CD4-positive, alpha-beta memory T cell (primary cell): ENCODE measurements around the gene CCDC93. TPM values are rescaled to one million over a fixed set of nuclear protein-coding genes. Genes with fewer than 3 reads are reported as not detected.

Experiments
- CTCF ChIA-PET: fragments of 350-600 bp; sonication (Branson Sonifier 250); formaldehyde crosslinking; loops from one replicate; lab custom pipeline; 2021; ENCODE audit warnings: inconsistent platforms; ENCODE audit not compliant: partially characterized antibody; lab: Charles Lee
- POLR2A ChIA-PET: fragments of 350-600 bp; sonication (Branson Sonifier 250); formaldehyde crosslinking; loops from one replicate; lab custom pipeline; 2021; ENCODE audit not compliant: partially characterized antibody; lab: Charles Lee
- DNase-seq, 5 donors: peaks; one replicate each; pipeline versions ENCODE4 v3.0.0 to v3.0.0-alpha.2; 2020 to 2022; ENCODE audit warnings: mixed read lengths in 1 of 5
- H3K27ac ChIP-seq: one replicate; pipeline ENCODE4 v1.7.0; 2013; ENCODE audit warnings: low read depth, low read length
- H3K27me3 ChIP-seq: 2 replicates; pipeline ENCODE4 v1.7.0; 2013; ENCODE audit warnings: mild to moderate bottlenecking, low read length, moderate library complexity; ENCODE audit not compliant: insufficient read depth
- H3K36me3 ChIP-seq: 2 replicates; pipeline ENCODE4 v1.7.0; 2013; ENCODE audit warnings: mild to moderate bottlenecking, low read length, moderate library complexity; ENCODE audit not compliant: insufficient read depth
- H3K4me1 ChIP-seq: 2 replicates; pipeline ENCODE4 v1.7.0; 2013; ENCODE audit warnings: mild to moderate bottlenecking, low read length, moderate library complexity; ENCODE audit not compliant: insufficient read depth
- H3K4me3 ChIP-seq, 2 donors: one replicate each; pipeline ENCODE4 v1.7.0; 2013; ENCODE audit warnings: low read length in 2 of 2, mild to moderate bottlenecking in 1 of 2
- H3K9me3 ChIP-seq, 2 donors: one replicate each; pipeline ENCODE4 v1.7.0; 2013; ENCODE audit warnings: low read length in 2 of 2, control low read depth in 1 of 2; ENCODE audit not compliant: control insufficient read depth in 1 of 2
- H3K27ac Mint-ChIP-seq, 7 donors: one replicate each; pipeline ENCODE4 v1.8.0; 2020 to 2021; ENCODE audit warnings: mixed read lengths in 7 of 7, mild to moderate bottlenecking in 6 of 7, inconsistent platforms in 3 of 7, moderate library complexity in 3 of 7
- H3K27me3 Mint-ChIP-seq, 2 donors: one replicate each; pipeline ENCODE4 v1.8.0; 2020 to 2021; ENCODE audit warnings: mixed read lengths in 2 of 2
- H3K36me3 Mint-ChIP-seq, 2 donors: one replicate each; pipeline ENCODE4 v1.8.0; 2020 to 2021; ENCODE audit warnings: mixed read lengths in 2 of 2, inconsistent platforms in 1 of 2, mild to moderate bottlenecking in 1 of 2
- H3K4me1 Mint-ChIP-seq, 4 donors: one replicate each; pipeline ENCODE4 v1.8.0; 2020 to 2021; ENCODE audit warnings: mixed read lengths in 4 of 4, mild to moderate bottlenecking in 1 of 4
- H3K4me3 Mint-ChIP-seq, 8 donors: one replicate each; pipeline ENCODE4 v1.8.0; 2020 to 2021; ENCODE audit warnings: mixed read lengths in 8 of 8, mild to moderate bottlenecking in 7 of 8, moderate library complexity in 6 of 8, inconsistent platforms in 3 of 8
- H3K9me3 Mint-ChIP-seq, 8 donors: one replicate each; pipeline ENCODE4 v1.8.0; 2020 to 2021; ENCODE audit warnings: mixed read lengths in 8 of 8, mild to moderate bottlenecking in 5 of 8, inconsistent platforms in 3 of 8, moderate library complexity in 1 of 8
- intact Hi-C: fragments of 100-400 bp; cut with micrococcal nuclease; formaldehyde crosslinking; loops from one replicate; pipeline ENCODE4 v1.15.1; 2023
- polyA plus RNA-seq, 2 donors: library from polyadenylated mRNA; unstranded; fragments of 300-500 nt; fragmentation: Illumina TruSeq; gene quantifications; one replicate each; pipeline ENCODE4 v1.2.3, GENCODE V29; 2021
- total RNA-seq, 2 experiments: library from RNA; stranded (reverse); gene quantifications; one replicate each; pipeline ENCODE4 v1.2.3, GENCODE V29; 2021

CCDC93 gene
- total and polyA plus RNA-seq, 4 experiments from 2014 or later = 3.2 to 73.3 (median 40.5) TPM

DNA sequence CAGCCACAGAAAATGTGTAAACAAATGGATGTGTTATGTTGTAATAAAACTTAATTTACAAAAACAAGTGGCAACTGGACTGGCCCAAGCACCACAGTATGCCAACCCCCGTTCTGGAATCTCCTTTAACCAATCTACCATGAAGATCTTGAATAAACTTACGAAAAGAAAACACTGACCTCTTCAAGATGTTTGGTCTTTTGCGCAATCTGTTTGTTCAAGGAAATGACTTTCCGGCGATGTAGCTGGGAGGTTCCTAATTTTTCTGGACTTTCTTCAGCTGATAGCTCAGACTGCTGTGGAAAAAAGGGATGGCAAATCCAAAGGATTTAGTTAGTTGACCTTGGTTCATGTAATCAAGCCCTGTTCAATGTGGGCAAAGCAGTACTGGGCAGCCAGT lies 55.7 kb downstream of the CCDC93 start:
- peak overlapping the region in 2 of 7 donors; percentile 17 for H3K27ac Mint-ChIP-seq
- intact Hi-C loops = no loop called here
- H3K27me3 Mint-ChIP-seq = no peaks in the 10 kb centered on the region
- peaks cover 0 to 5% (median under 1%) of the 10 kb centered on the region in 4 donors for H3K4me1 Mint-ChIP-seq
- H3K9me3 ChIP-seq = no peaks in the 10 kb centered on the region
- peaks cover 38% of the 10 kb centered on the region for H3K36me3 ChIP-seq
- no peak for DNase-seq
- H3K27me3 ChIP-seq = no peaks in the 10 kb centered on the region
- H3K27ac ChIP-seq = no peak overlapping the region
- H3K4me3 ChIP-seq = no peak overlapping the region
- H3K9me3 Mint-ChIP-seq = no peaks in the 10 kb centered on the region
- CTCF ChIA-PET = interaction anchor here (6.8 kb wide), 1 partner anchor 45 kb away, joined by 33 read pairs; no protein-coding TSS in a partner anchor
- no peak overlapping the region for H3K4me3 Mint-ChIP-seq
- POLR2A ChIA-PET = no interaction called here
- H3K4me1 ChIP-seq = no peaks in the 10 kb centered on the region
- peaks cover 66 to 87% of the 10 kb centered on the region in 2 donors for H3K36me3 Mint-ChIP-seq

DNA sequence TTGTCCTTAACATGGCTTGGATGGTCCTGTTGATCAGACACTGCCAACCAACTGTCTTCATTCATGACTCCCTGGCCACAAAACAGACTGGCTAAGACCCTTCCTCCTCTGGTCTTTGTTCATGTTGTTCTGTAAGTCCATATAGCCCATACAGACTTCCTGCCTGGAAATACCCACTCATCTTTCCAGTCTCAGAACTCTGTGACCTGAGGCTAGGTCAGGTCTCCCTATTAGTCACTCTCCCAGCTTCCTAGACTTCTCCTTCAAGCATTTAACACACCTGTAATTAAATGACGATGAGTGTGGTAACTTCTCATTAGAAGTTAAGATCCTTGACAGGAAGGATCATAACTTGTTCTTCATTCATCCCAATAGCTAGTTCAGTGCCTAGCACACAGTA lies 56.3 kb downstream of the CCDC93 start:
- CTCF ChIA-PET = interaction anchor here (1.1 to 6.8 kb wide), 2 partner anchors 46 to 89 kb away, joined by 3 to 33 read pairs; no protein-coding TSS in a partner anchor
- peaks cover 0 to 2% (median under 1%) of the 10 kb centered on the region in 4 donors for H3K4me1 Mint-ChIP-seq
- Histone ChIP-seq H3K9me3 (no peaks in the 10 kb centered on the region), H3K27ac (no peak overlapping the region), H3K27me3 (no peaks in the 10 kb centered on the region), H3K4me1 (no peaks in the 10 kb centered on the region), H3K4me3 (no peak overlapping the region), H3K36me3 (peaks cover 44% of the 10 kb centered on the region)
- intact Hi-C loops = no loop called here
- POLR2A ChIA-PET = no interaction called here
- H3K27me3 Mint-ChIP-seq = no peaks in the 10 kb centered on the region
- H3K27ac Mint-ChIP-seq = peak overlapping the region in 1 of 7 donors; percentile 18
- no peak for DNase-seq
- no peak overlapping the region for H3K4me3 Mint-ChIP-seq
- H3K9me3 Mint-ChIP-seq = no peaks in the 10 kb centered on the region
- peaks cover 64 to 90% of the 10 kb centered on the region in 2 donors for H3K36me3 Mint-ChIP-seq

DNA sequence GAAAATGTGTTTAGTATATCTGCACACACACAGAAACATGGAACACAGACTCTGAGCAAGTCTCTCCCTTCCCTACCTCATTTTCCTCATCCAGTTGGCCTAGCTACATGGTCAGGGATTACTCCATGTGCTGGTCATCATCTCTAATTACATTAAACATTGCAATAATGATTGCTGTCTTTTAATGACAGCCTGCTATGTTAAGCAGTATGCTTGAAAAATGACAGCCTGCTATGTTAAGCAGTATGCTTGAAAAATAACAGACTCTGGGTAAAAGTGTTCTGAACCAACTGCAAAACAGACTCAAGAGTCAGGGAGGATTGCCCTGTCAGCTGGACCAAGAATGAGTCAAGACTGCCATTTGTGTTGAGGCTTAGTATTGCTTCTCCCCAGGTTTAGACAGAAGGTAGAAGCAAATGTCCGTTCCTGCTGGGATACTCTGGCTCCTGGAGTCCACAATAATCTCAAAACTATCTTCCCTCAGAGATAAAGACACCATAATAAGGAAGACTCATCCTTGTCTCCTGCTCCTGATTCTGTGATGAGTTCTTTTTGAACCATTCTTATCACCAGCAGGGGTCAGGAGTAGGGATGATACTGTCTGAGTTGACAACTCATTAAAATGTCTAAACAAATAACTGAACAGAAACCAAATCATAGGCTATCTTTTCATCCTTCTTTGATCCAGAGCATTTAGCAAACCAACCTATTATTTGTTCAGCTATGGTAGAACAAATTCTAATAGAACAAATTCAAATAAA lies 57.7 kb downstream of the CCDC93 start:
- intact Hi-C loops = no loop called here
- Histone ChIP-seq H3K27me3 (no peaks in the 10 kb centered on the region), H3K36me3 (peaks cover 54% of the 10 kb centered on the region), H3K4me1 (no peaks in the 10 kb centered on the region), H3K4me3 (no peak overlapping the region), H3K9me3 (no peaks in the 10 kb centered on the region), H3K27ac (no peak overlapping the region)
- ChIA-PET CTCF (interaction anchor here (0.6 to 6.8 kb wide), 3 partner anchors 47 to 499 kb away, joined by 3 to 33 read pairs (median 3); no protein-coding TSS in a partner anchor), POLR2A (no interaction called here)
- Mint-ChIP-seq H3K4me1 (peaks cover 0 to 2% (median under 1%) of the 10 kb centered on the region in 4 donors), H3K9me3 (no peaks in the 10 kb centered on the region), H3K4me3 (no peak overlapping the region), H3K27me3 (no peaks in the 10 kb centered on the region), H3K36me3 (peaks cover 73 to 95% of the 10 kb centered on the region in 2 donors), H3K27ac (peak overlapping the region in 2 of 7 donors; percentile 7 to 43)
- no peak for DNase-seq

DNA sequence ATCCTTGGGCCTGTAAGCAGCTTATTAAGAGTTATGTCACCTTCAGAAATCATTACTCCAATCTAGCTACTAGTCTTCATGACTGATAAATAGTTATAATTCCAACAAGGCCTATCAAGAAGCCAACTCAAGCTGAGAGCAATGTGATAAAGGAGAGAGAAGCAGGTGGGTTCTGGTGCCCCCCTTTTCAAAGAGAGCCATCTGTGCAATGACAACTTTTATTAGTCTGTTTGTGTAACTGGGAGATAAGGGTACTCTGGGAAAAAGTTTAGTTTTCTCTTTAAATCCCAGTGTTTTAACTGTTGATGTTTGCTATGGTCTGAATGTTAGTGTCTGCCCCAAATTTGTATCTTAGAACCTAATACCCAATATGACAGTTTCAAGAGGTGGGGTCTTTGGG lies 60.6 kb downstream of the CCDC93 start:
- POLR2A ChIA-PET = no interaction called here

DNA sequence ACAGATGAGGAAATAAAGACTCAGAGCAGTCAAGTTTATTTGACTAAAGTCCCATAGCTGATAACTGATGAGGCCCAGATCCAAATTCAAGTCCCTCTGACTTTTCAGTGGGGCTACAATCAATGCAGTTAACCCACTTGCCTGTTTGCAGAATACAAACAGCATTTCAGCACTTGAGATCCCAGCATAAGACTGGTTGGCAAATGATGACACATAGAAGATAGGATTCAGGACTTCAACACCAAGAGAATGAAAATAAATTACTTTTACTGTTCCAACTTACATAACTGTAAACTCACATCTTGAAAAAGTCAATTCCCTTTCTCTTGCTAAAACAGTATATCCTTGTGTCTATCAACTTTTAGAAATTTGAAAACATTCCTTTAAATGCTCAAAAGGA lies 61.2 kb downstream of the CCDC93 start:
- H3K4me3 Mint-ChIP-seq = no peak overlapping the region
- peaks cover 67% of the 10 kb centered on the region for H3K36me3 ChIP-seq
- peaks cover 0 to 2% (median under 1%) of the 10 kb centered on the region in 4 donors for H3K4me1 Mint-ChIP-seq
- no peaks in the 10 kb centered on the region for H3K4me1 ChIP-seq
- POLR2A ChIA-PET = no interaction called here
- H3K36me3 Mint-ChIP-seq = peaks cover 71 to 95% of the 10 kb centered on the region in 2 donors
- H3K27me3 ChIP-seq = no peaks in the 10 kb centered on the region
- no peaks in the 10 kb centered on the region for H3K9me3 Mint-ChIP-seq
- CTCF ChIA-PET = interaction anchor here (1.4 to 4.2 kb wide), 2 partner anchors 11 to 51 kb away, joined by 3 to 14 read pairs; no protein-coding TSS in a partner anchor
- no peaks in the 10 kb centered on the region for H3K27me3 Mint-ChIP-seq
- intact Hi-C loops = no loop called here
- DNase-seq = no peak
- no peak overlapping the region for H3K27ac ChIP-seq
- H3K27ac Mint-ChIP-seq = no peak overlapping the region
- no peak overlapping the region for H3K4me3 ChIP-seq
- no peaks in the 10 kb centered on the region for H3K9me3 ChIP-seq

More for the DNA sequence above, 60.6 kb downstream of the CCDC93 start:
- Mint-ChIP-seq H3K27ac (peak overlapping the region in 1 of 7 donors; percentile 12), H3K27me3 (no peaks in the 10 kb centered on the region), H3K9me3 (no peaks in the 10 kb centered on the region), H3K4me1 (peaks cover 0 to 2% (median under 1%) of the 10 kb centered on the region in 4 donors), H3K4me3 (no peak overlapping the region), H3K36me3 (peaks cover 71 to 95% of the 10 kb centered on the region in 2 donors)
- no peaks in the 10 kb centered on the region for H3K27me3 ChIP-seq
- no peak for DNase-seq
- H3K4me3 ChIP-seq = no peak overlapping the region
- CTCF ChIA-PET = interaction anchor here (1.4 to 4.2 kb wide), 2 partner anchors 11 to 50 kb away, joined by 3 to 14 read pairs; no protein-coding TSS in a partner anchor
- H3K4me1 ChIP-seq = no peaks in the 10 kb centered on the region
- no peaks in the 10 kb centered on the region for H3K9me3 ChIP-seq
- peaks cover 68% of the 10 kb centered on the region for H3K36me3 ChIP-seq
- no peak overlapping the region for H3K27ac ChIP-seq
- intact Hi-C loops = no loop called here

DNA sequence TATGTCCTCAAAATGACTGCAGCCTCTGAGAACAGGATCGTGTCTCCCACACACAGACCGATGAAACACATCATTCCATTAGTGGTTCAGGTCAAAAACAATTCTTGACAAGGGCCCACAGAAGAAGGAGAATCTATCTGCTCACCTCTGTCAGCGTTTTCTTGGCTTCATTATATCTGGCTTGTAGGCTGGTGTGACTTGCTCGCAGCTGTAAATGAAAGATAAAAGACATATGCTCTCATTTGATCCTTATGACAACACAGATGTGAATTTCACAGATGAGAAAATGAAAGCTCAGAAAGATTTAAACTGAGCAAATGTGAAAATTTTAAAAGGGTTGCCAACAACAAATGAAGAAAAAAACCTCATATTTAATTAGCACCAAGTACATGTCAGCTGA lies 61.6 kb downstream of the CCDC93 start:
- Mint-ChIP-seq H3K4me3 (no peak overlapping the region), H3K36me3 (peaks cover 68 to 94% of the 10 kb centered on the region in 2 donors), H3K4me1 (peaks cover 0 to 2% (median under 1%) of the 10 kb centered on the region in 4 donors), H3K27me3 (no peaks in the 10 kb centered on the region), H3K9me3 (no peaks in the 10 kb centered on the region), H3K27ac (peak overlapping the region in 2 of 7 donors; percentile 23 to 52)
- Histone ChIP-seq H3K27me3 (no peaks in the 10 kb centered on the region), H3K36me3 (peaks cover 63% of the 10 kb centered on the region), H3K4me3 (no peak overlapping the region), H3K27ac (no peak overlapping the region), H3K9me3 (no peaks in the 10 kb centered on the region), H3K4me1 (no peaks in the 10 kb centered on the region)
- ChIA-PET CTCF (interaction anchor here (1.4 to 4.2 kb wide), 2 partner anchors 10 to 51 kb away, joined by 3 to 14 read pairs; no protein-coding TSS in a partner anchor), POLR2A (no interaction called here)
- intact Hi-C loops = no loop called here
- DNase-seq = no peak

DNA sequence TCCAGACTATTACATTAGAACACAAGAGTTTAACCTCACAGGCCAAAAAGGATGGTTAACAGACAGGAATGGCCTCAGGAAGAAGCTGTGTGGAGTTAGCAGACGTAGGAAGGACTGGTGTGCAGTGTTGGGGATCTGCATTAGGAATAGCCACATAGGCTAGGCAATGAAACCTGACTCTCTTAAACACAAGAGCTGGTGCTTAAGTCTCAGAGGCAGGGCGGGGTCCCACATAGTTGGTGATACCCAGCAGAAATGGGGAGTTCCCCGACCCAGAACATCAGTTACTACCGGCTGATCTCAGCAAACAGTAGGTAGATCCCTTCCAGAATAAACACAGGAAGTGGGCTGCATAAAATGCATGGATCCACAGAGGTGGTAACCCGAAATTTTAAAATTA lies 64.1 kb downstream of the CCDC93 start:
- Mint-ChIP-seq H3K27ac (peak overlapping the region in 1 of 7 donors; percentile 78), H3K4me1 (peaks cover 0 to 1% (median 0%) of the 10 kb centered on the region in 4 donors), H3K4me3 (no peak overlapping the region), H3K9me3 (no peaks in the 10 kb centered on the region), H3K27me3 (no peaks in the 10 kb centered on the region), H3K36me3 (peaks cover 81 to 97% of the 10 kb centered on the region in 2 donors)
- Histone ChIP-seq H3K36me3 (peaks cover 76% of the 10 kb centered on the region), H3K9me3 (no peaks in the 10 kb centered on the region), H3K27ac (no peak overlapping the region), H3K27me3 (no peaks in the 10 kb centered on the region), H3K4me1 (no peaks in the 10 kb centered on the region), H3K4me3 (no peak overlapping the region)
- CTCF ChIA-PET = interaction anchor here (1.1 to 4.2 kb wide), 2 partner anchors 53 to 135 kb away, joined by 3 to 14 read pairs; partner anchors contain the start of gene DDX18
- intact Hi-C loops = no loop called here
- POLR2A ChIA-PET = no interaction called here
- no peak for DNase-seq
